HG03521 (cell line): ENCODE results near the gene RSBN1.
"Not testable (repeated sequence)": the region's sequence is repeated elsewhere in the genome, so short reads cannot be mapped to it uniquely, and the experiment has no call there.

Experiments
- ATAC-seq: cut with Tn5 transposase; IDR thresholded peaks from one replicate; pipeline ENCODE4 v1.9.1; 2021; ENCODE audit warnings: mild to moderate bottlenecking, moderate library complexity; ENCODE audit not compliant: unreplicated experiment

Gene RSBN1

DNA sequence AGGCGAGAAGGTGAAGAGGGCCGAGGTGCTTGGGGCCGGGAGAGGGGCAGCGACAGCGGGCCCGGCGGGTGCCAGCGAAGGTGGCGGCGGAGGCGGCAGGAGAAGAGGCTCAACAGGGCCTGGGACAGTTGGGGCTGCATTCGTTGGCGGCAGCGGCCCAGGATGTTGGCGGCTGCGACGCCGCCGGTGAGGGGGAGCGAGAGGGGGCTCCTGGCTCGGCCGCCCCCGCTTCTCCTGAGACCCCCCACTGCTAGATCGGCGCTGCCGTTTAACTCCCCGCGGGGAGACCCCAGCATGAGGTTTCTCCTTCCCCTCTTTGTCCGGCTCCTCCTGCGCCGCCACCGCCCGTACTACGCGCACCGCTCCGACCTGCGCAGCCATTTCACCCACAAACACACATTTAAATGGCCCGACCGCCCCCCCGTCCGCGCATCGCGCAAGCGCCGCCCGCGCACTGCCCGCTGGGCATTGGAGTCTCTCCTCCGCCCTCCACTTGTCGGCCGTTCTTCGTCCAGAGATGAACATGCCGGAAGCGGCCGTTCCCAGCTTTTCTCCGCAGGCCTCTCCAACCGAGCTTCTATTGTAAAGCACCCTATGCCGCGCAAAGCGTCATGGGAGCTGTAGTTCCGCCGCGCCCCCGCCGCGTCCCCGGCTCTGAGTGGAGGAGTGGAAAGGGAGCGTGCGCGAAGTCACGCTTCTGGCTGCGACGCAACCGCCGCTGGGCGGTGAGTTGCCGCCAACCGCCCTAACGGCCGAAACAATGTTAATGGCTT lies at the start of gene RSBN1:
TSS of gene RSBN1 (minus strand) at position 589 of the 773 bp plus-strand sequence. CDS start at position 525, 64 bp downstream.
- ATAC-seq, result peak; percentile 93

- ATAC-seq, result no peak
These were observed 49.4 kb upstream of the RSBN1 start for GRCh38 chr1:113861641-113862040.

GRCh38 chr1:113860891-113861290 lies 48.6 kb upstream of the RSBN1 start:
- ATAC-seq, result no peak

DNA sequence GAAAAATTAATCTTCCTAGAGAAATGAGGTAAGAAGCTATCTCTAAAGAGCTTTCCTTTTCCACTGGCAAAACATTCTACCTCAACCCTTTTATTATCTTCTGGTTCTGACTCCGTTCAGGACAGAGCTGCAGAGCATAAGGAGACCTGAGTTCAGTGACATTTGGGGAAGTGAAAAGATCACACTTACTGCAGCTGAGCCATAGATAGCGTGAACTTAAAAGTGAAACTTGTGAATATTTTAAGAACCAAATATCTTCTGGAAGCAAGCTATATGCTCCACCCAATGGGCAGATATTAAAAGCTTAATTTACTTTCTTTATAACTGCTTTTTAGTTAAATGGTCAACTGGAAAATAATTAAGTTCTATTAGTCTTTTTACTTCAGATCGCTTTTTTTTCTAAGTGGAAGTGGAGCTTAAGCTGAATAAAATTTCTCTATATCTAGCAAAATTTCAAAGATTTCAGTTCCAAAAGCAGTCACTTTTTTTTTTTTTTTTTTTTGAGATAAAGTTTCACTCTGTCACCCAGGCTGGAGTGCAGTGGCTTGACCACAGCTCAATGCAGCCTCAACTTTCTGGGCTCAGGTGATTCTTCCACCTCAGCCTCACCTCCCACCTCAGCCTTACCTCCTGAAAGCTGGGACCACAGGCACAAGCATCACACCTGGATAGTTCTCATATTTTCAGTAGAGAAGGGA lies 47.4 kb upstream of the RSBN1 start:
- ATAC-seq, result peak; percentile 85

DNA sequence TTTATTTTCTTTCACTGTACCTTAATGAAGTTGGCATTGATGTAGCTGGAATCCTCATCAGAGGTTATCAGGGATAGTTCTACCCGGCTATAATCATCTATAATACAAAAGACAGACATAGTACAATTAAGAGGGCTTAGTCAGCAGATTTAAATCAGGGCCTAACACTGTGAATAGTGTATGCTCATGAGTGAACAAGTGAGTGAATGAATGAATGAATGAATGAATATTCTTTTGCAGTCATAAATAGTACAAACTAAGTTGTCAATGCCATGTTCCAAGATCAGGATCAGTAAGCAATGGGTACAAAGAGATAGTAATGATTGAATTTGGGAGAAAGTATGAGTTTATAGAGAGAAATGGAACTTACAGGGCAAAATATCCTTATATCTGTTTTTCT lies 46.7 kb upstream of the RSBN1 start:
- no peak for ATAC-seq

GRCh38 chr1:113858418-113858817 lies 46.1 kb upstream of the RSBN1 start:
- no peak for ATAC-seq

- ATAC-seq, result no peak
These were observed 45.5 kb upstream of the RSBN1 start for GRCh38 chr1:113857776-113858175.

- ATAC-seq, result no peak
These were observed 44.1 kb upstream of the RSBN1 start for GRCh38 chr1:113856401-113856790.

GRCh38 chr1:113855630-113856400 lies 43.5 kb upstream of the RSBN1 start:
- no peak for ATAC-seq

DNA sequence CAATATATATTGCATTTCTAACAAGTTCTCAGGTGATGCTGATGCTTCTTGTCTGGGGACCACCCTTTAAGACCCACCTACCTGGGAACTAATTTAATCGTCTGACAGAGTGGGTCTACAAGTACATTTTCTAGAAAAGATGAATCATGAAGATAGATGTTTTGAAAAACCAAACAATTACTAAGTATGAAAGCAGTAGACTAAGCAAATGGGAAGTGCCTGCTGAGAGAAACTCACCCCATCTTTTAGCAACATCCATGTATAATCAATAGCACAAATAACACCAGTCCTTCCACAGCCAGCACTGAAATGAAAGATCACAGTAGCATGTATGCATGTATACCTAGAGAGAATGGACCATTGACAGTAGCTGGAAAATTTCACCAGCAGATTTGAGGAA lies 42.0 kb upstream of the RSBN1 start:
- ATAC-seq, result no peak

GRCh38 chr1:113852694-113853093 lies 40.4 kb upstream of the RSBN1 start:
- not testable (repeated sequence) for ATAC-seq

DNA sequence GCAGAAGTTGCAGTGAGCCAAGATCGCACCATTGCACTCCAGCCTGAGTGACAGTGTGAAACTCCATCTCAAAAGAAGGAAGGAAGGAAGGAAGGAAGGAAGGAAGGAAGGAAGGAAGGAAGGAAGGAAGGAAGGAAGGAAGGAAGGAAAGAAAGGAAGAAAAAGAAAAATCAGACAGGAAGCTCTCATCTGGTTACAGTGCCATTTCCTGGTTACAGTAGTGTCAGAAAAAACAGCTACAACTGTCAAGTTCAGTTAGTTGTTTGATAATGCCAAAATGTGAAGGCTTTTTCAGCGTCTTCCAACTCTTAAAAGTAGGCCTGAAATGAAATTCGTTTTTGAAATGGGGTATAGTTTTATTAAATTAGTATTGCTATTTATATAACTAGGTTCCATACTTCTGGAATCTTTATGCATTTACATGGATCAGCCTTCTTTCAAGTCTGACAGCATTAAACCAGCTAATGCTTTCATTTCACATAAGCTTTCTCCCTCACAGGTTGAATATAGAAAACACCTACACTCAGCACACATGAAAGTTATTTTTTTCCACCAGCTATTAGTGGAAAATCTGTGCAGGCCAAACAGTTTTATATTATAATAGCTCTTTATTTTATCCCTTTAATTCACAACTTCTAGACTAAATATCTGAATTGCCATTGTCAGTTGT lies 38.0 kb upstream of the RSBN1 start:
- no peak for ATAC-seq

DNA sequence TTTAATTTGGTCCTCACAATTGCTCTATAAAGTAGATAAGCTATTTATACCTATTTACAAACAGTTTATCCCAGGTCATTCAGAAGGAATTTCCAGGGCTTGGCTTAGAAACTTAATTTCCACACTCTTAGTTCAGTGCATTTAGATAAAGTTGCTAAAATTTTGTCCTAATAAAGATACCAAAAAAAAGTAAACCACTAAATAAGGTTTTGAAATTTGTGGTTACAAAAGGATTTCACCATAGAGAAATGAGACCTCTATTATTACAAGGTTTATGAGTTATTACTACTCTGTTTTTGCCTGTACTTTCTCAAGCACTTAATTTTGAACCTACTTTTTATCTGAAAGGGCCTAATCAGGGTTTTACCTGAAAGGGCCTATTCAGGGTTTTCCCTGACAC lies 36.8 kb upstream of the RSBN1 start:
- ATAC-seq, result no peak

DNA sequence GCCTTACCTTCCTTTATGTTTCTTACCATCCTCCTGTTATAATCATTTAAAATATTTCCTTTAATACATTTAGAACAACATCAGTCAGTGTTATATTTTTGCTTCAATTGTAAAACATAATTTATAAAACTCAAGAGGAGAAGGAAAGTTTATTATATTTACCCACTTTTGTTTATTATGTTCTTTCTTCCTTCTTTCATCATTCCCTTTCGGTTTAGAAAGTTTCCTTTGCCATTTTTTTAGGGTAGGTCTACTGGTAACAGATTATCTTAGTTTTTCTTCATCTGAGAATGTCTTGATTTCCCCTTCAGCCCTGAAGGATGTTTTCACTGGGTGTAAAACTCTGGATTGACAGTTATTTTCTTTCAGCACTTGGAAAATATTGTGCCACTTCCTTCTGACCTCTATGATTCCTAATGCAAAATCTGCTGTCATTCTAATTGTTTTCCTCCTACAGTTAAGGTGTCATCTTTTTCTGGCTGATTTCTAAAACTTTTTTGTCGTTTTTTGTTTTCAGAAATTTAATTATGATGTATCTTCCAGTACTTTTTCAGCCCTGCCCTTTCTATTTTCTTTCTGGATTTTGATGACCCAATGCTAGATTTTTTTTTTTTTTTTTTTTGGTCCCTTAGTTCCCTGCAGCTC lies 34.2 kb upstream of the RSBN1 start:
- ATAC-seq, result no peak

- no peak for ATAC-seq
These were observed 24.3 kb upstream of the RSBN1 start for GRCh38 chr1:113836534-113836933.

GRCh38 chr1:113835686-113836290 lies 23.5 kb upstream of the RSBN1 start:
- ATAC-seq, result no peak

GRCh38 chr1:113834716-113835115 lies 22.4 kb upstream of the RSBN1 start:
- no peak for ATAC-seq

DNA sequence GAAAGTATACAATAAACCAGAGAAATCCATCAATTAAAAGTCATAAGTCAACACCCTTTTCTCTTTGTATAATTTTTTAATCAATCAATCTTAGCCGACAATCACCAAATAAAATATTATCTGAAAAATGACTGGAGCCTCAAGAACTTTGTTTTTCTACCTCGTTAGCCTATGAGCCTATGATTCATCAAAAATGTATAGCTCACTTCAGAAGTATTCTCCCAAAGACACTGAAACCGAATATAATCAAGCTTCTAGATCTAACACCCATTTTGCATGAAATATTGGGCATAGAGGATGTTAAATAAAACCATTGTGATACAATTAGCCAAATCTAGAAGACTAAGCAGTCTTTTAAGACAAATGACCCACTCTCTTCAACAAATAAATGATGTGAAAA lies 17.8 kb upstream of the RSBN1 start:
- no peak for ATAC-seq

DNA sequence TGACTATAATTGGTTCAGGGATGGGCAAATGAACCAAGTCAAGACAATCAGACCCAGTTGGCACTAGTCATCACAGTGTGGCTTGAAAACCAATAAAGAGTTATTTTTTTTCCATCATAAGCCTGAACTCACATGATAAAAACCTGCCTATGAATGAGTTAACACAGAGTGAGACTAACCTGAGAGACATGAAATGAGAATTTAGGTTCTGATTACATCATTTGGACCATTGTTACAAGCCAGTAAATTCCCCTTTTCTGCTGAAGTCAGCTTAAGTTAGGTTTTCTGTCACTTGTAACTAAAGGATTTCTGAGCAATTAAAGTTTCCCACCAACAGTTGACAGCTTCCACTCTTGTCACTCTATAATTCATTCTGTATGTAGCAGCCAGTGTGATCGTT lies 9.6 kb upstream of the RSBN1 start:
- no peak for ATAC-seq

GRCh38 chr1:113818578-113818977 lies 6.3 kb upstream of the RSBN1 start:
- ATAC-seq, result no peak
